HG03159 (cell line): ENCODE data around the gene PSME3.
A peak's percentile ranks its signal among the peaks of the same experiment; 100 is the strongest.

Experiments
- ATAC-seq: cut with Tn5 transposase; IDR thresholded peaks from one replicate; pipeline ENCODE4 v1.9.1; 2021; ENCODE audit warnings: mild to moderate bottlenecking, moderate library complexity; ENCODE audit not compliant: unreplicated experiment

PSME3 gene

GRCh38 chr17:42814633-42815399 is 18.4 kb upstream of the PSME3 start:
- no peak for ATAC-seq

GRCh38 chr17:42817866-42818265 is 15.3 kb upstream of the PSME3 start:
- no peak for ATAC-seq

- ATAC-seq = no peak
These were observed 14.8 kb upstream of the PSME3 start for GRCh38 chr17:42818379-42818778.

GRCh38 chr17:42819939-42820535 is 13.2 kb upstream of the PSME3 start:
- no peak for ATAC-seq

- no peak for ATAC-seq
These were observed 12.0 kb upstream of the PSME3 start for GRCh38 chr17:42821176-42821575.

- no peak for ATAC-seq
These were observed 5.7 kb upstream of the PSME3 start for GRCh38 chr17:42827472-42827871.

GRCh38 chr17:42830971-42831370 is 2.2 kb upstream of the PSME3 start:
- ATAC-seq = no peak

GRCh38 chr17:42832213-42832933 is 824 bp upstream of the PSME3 start:
- no peak for ATAC-seq

- peak; percentile 7 for ATAC-seq
These were observed 698 bp downstream of the PSME3 start for GRCh38 chr17:42833767-42834422.

- ATAC-seq = no peak
These were observed 2.5 kb downstream of the PSME3 start for GRCh38 chr17:42835732-42836131.

- no peak for ATAC-seq
These were observed 8.9 kb downstream of the PSME3 start for GRCh38 chr17:42841975-42842685.

- ATAC-seq = no peak
These were observed 10.2 kb downstream of the PSME3 start for GRCh38 chr17:42843358-42843934.

- ATAC-seq = no peak
These were observed 11.1 kb downstream of the PSME3 start, which contains the start of gene AOC2 for GRCh38 chr17:42844271-42844670. AOC2 (plus strand) TSS chr17:42844580; CDS start chr17:42844627, 47 bp downstream.

- no peak for ATAC-seq
These were observed 11.8 kb downstream of the PSME3 start for GRCh38 chr17:42844761-42845555.

GRCh38 chr17:42845556-42845917 is 12.3 kb downstream of the PSME3 start:
- no peak for ATAC-seq

GRCh38 chr17:42845918-42846593 is 12.9 kb downstream of the PSME3 start:
- no peak for ATAC-seq

- ATAC-seq = no peak
These were observed 13.5 kb downstream of the PSME3 start for GRCh38 chr17:42846594-42847280.

- ATAC-seq = no peak
These were observed 14.9 kb downstream of the PSME3 start for GRCh38 chr17:42848093-42848492.
